PC-9 (cell line): ENCODE data around the gene ROBO4. TPM values are rescaled to one million over a fixed set of nuclear protein-coding genes. Genes with fewer than 3 reads are reported as not detected.

Source experiments
- BruUV-seq: library from RNA; stranded (reverse); fragments of 400-500 nt; replicated peaks from 2 replicates; lab custom pipeline; 2021; lab: Mats Ljungman, UMichigan
- CTCF ChIA-PET: fragments of 300-600 bp; sonication (Branson Sonifier 250); formaldehyde crosslinking; loops from one replicate; lab custom pipeline; 2022; ENCODE audit warnings: antibody characterized with exemption; lab: Charles Lee
- POLR2A ChIA-PET: fragments of 300-600 bp; sonication (Branson Sonifier 250); formaldehyde crosslinking; loops from one replicate; lab custom pipeline; 2022; ENCODE audit warnings: antibody characterized with exemption; ENCODE audit not compliant: unreplicated experiment; lab: Charles Lee
- DNase-seq, 2 experiments: peaks; one replicate each; pipeline versions ENCODE4 v3.0.0 to v3.0.0-alpha.2; 2015 to 2022; ENCODE audit warnings: mixed read lengths in 1 of 2
- H2AFZ ChIP-seq: fragments of 200-600 bp; sonication (generic); 2 replicates; pipeline ENCODE4 v1.8.1; 2017; ENCODE audit warnings: antibody characterized with exemption
- H3F3A ChIP-seq: fragments of 200-600 bp; sonication (generic); 2 replicates; pipeline ENCODE4 v1.8.1; 2017; ENCODE audit warnings: antibody characterized with exemption, mild to moderate bottlenecking, low read depth; ENCODE audit not compliant: insufficient read depth
- H3K27ac ChIP-seq: fragments of 200-600 bp; sonication (generic); 2 replicates; pipeline ENCODE4 v1.6.1; 2016; ENCODE audit warnings: mixed run types
- H3K27me3 ChIP-seq: fragments of 200-600 bp; sonication (generic); 2 replicates; pipeline ENCODE4 v1.6.1; 2016; ENCODE audit warnings: low read depth, mixed run types; ENCODE audit not compliant: insufficient read depth
- H3K36me3 ChIP-seq: fragments of 200-600 bp; sonication (generic); 2 replicates; pipeline ENCODE4 v1.6.1; 2016; ENCODE audit warnings: low read depth, mixed run types
- H3K4me1 ChIP-seq: fragments of 200-600 bp; sonication (generic); replicated peaks from 2 replicates; pipeline ENCODE4 v1.6.1; 2016; ENCODE audit warnings: mixed run types; ENCODE audit not compliant: insufficient read depth
- H3K4me2 ChIP-seq: fragments of 200-600 bp; sonication (generic); 2 replicates; pipeline ENCODE4 v1.6.1; 2017; ENCODE audit warnings: mixed run types
- H3K4me3 ChIP-seq: fragments of 200-600 bp; sonication (generic); 2 replicates; pipeline ENCODE4 v1.6.1; 2016; ENCODE audit warnings: mixed run types
- H3K79me2 ChIP-seq: fragments of 200-600 bp; sonication (generic); 2 replicates; pipeline ENCODE4 v1.6.1; 2017; ENCODE audit warnings: low read depth, mixed run types
- H3K9me2 ChIP-seq: fragments of 200-600 bp; sonication (generic); 2 replicates; pipeline ENCODE4 v1.8.1; 2017; ENCODE audit warnings: mild to moderate bottlenecking; ENCODE audit not compliant: insufficient read depth
- H3K9me3 ChIP-seq: fragments of 200-600 bp; sonication (generic); 2 replicates; pipeline ENCODE4 v1.8.1; 2016; ENCODE audit warnings: low read depth; ENCODE audit not compliant: insufficient read depth
- H4K20me1 ChIP-seq: fragments of 200-600 bp; sonication (generic); 2 replicates; pipeline ENCODE4 v1.8.1; 2017; ENCODE audit not compliant: insufficient read depth
- EZH2 ChIP-seq: fragments of 200-600 bp; sonication (generic); IDR thresholded peaks from 2 replicates; pipeline ENCODE4 v1.8.0; 2017; ENCODE audit warnings: antibody characterized with exemption, low read depth
- intact Hi-C: fragments of 100-400 bp; cut with micrococcal nuclease; formaldehyde crosslinking; loops from one replicate; pipeline ENCODE4 v1.10.0; 2022; ENCODE audit not compliant: unreplicated experiment
- total RNA-seq: library from RNA; stranded (reverse); gene quantifications from 2 replicates; pipeline ENCODE4 v1.2.3, GENCODE V29; 2021
- TF ChIP-seq, protein P1 (sequence below): fragments of 200-600 bp; sonication (generic); conservative IDR thresholded peaks from 2 replicates; pipeline ENCODE4 v1.6.1; 2017; ENCODE audit warnings: mixed run types, antibody characterized with exemption, mild to moderate bottlenecking, moderate library complexity

Gene ROBO4
- total RNA-seq, 1 experiment from 2014 or later, result not detected

- BruUV-seq, result no TSS peak
- CTCF ChIA-PET, result no interaction called here
- POLR2A ChIA-PET, result no interaction called here
- Histone ChIP-seq H3K36me3 (no peaks in the 10 kb centered on the region), H3F3A (no peaks in the 10 kb centered on the region), H2AFZ (no peak overlapping the region), H3K4me3 (no peak overlapping the region), H3K27me3 (peaks cover 8% of the 10 kb centered on the region; the same call in 1 of the 2 replicates), H3K9me2 (no peaks in the 10 kb centered on the region), H3K4me1 (0 out of 2 replicates have a peak, but pooled peaks cover 4% of the 10 kb centered on the region), H3K27ac (no peak overlapping the region), H4K20me1 (no peaks in the 10 kb centered on the region), H3K9me3 (no peaks in the 10 kb centered on the region), H3K4me2 (no peak overlapping the region), H3K79me2 (no peaks in the 10 kb centered on the region)
- TF ChIP-seq, protein P1, sequence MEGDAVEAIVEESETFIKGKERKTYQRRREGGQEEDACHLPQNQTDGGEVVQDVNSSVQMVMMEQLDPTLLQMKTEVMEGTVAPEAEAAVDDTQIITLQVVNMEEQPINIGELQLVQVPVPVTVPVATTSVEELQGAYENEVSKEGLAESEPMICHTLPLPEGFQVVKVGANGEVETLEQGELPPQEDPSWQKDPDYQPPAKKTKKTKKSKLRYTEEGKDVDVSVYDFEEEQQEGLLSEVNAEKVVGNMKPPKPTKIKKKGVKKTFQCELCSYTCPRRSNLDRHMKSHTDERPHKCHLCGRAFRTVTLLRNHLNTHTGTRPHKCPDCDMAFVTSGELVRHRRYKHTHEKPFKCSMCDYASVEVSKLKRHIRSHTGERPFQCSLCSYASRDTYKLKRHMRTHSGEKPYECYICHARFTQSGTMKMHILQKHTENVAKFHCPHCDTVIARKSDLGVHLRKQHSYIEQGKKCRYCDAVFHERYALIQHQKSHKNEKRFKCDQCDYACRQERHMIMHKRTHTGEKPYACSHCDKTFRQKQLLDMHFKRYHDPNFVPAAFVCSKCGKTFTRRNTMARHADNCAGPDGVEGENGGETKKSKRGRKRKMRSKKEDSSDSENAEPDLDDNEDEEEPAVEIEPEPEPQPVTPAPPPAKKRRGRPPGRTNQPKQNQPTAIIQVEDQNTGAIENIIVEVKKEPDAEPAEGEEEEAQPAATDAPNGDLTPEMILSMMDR, result no peak
- TF ChIP-seq EZH2, result no peak
- no peak for DNase-seq
- intact Hi-C loops, result no loop called here
These were observed 45.0 kb upstream of the ROBO4 start for GRCh38 chr11:124942466-124943253.

DNA sequence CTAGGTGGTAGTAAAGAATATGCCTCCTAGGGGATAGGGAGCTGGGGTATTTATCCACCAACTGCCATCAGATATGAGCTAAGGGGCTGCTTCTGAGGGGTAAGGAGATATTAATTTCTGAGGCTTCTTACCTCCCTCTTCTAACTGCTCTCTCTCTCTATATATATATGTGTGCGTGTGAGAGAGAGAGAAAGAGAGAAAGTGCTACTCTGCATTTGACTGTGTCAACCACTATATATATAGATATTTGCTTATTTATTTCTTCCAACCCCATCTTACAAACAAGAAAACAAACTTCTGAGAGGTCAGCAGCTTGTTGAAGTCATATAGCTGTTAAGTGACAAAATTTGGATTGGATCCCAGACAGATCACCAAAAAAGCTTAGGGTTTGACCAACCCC is 44.0 kb upstream of the ROBO4 start:
- Histone ChIP-seq H3K9me3 (no peaks in the 10 kb centered on the region), H4K20me1 (no peaks in the 10 kb centered on the region), H3K4me2 (no peak overlapping the region), H2AFZ (no peak overlapping the region), H3K79me2 (no peaks in the 10 kb centered on the region), H3F3A (no peaks in the 10 kb centered on the region), H3K27me3 (peaks cover 17% of the 10 kb centered on the region; the same call in 1 of the 2 replicates), H3K9me2 (no peaks in the 10 kb centered on the region), H3K4me3 (no peak overlapping the region), H3K27ac (no peak overlapping the region), H3K36me3 (no peaks in the 10 kb centered on the region), H3K4me1 (0 out of 2 replicates have a peak, but pooled peaks cover under 1% of the 10 kb centered on the region)
- intact Hi-C loops, result no loop called here
- no peak for DNase-seq
- CTCF ChIA-PET, result no interaction called here
- POLR2A ChIA-PET, result interaction anchor here (0.7 kb wide), 1 partner anchor 12 kb away, joined by 3 read pairs; no protein-coding TSS in a partner anchor
- no peak for TF ChIP-seq EZH2
- TF ChIP-seq, protein P1, result no peak
- BruUV-seq, result no TSS peak

DNA sequence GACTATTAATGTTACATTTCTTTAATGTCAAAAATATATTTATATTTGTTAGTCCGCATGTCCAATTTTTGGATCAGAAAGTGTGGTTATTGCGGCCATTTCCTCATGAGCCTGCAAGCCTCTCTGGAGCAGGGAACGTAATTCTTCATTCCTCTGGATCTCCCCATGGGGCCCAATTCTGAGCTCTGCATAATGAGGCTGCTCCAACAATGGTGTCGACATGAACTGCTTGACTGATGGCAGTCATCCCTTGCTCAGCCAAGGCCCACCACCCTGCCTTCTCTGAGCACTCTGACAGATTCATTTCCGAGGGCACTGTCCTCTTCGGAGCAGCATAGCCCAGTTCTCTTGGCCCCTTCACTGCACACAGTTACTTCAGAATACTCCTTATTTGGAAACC is 41.3 kb upstream of the ROBO4 start:
- Histone ChIP-seq H2AFZ (no peak overlapping the region), H3K9me2 (no peaks in the 10 kb centered on the region), H3F3A (no peaks in the 10 kb centered on the region; the same call in 1 of the 2 replicates), H3K27me3 (peaks cover 24% of the 10 kb centered on the region; the same call in 1 of the 2 replicates), H3K4me1 (0 out of 2 replicates have a peak, but pooled peaks cover 7% of the 10 kb centered on the region), H3K4me2 (no peak overlapping the region), H4K20me1 (no peaks in the 10 kb centered on the region), H3K4me3 (no peak overlapping the region), H3K79me2 (no peaks in the 10 kb centered on the region), H3K27ac (no peak overlapping the region), H3K36me3 (no peaks in the 10 kb centered on the region), H3K9me3 (no peaks in the 10 kb centered on the region)
- intact Hi-C loops, result no loop called here
- no peak for DNase-seq
- no TSS peak for BruUV-seq
- ChIA-PET POLR2A (no interaction called here), CTCF (no interaction called here)
- TF ChIP-seq EZH2, result no peak
- TF ChIP-seq, protein P1, result no peak
